HepG2 (cell line): ENCODE measurements around the gene TMEM86B.

Source experiments
- ASH2L ChIP-seq: fragments of 300-600, 200-600 bp; sonication (generic); IDR thresholded peaks from 2 replicates; pipeline ENCODE4 v1.7.0; 2017; ENCODE audit warnings: low read depth, mild to moderate bottlenecking, moderate library complexity, mixed read lengths, low read length; ENCODE audit not compliant: insufficient read length
- BHLHE40 ChIP-seq: IDR thresholded peaks from 2 replicates; pipeline ENCODE4 v1.6.1; 2011; ENCODE audit warnings: low read length, improper control_type of control experiment
- CENPX ChIP-seq: sonication (generic); formaldehyde crosslinking; IDR thresholded peaks from 2 replicates; pipeline ENCODE4 v1.9.0; 2021; ENCODE audit warnings: mild to moderate bottlenecking, missing genetic modification reagents, moderate library complexity
- E2F5 ChIP-seq: sonication (generic); formaldehyde crosslinking; conservative IDR thresholded peaks from 2 replicates; pipeline ENCODE4 v1.4.0; 2020; ENCODE audit warnings: missing genetic modification reagents
- FOXP4 ChIP-seq: sonication (generic); formaldehyde crosslinking; IDR thresholded peaks from 2 replicates; pipeline ENCODE4 v1.4.0; 2020; ENCODE audit warnings: missing genetic modification reagents
- NFE2L2 ChIP-seq: fragments of 150-350 bp; IDR thresholded peaks from 2 replicates; pipeline ENCODE4 v1.6.1; 2014; ENCODE audit warnings: low read length
- USF2 ChIP-seq, 2 experiments: sonication (generic) in 1 of 2; formaldehyde crosslinking in 1 of 2; IDR thresholded peaks; 2 replicates each; pipeline versions ENCODE4 v1.5.1 to v1.6.1; 2011 to 2020; ENCODE audit warnings: borderline replicate concordance in 1 of 2, low read depth in 1 of 2, low read length in 1 of 2, mild to moderate bottlenecking in 1 of 2, missing genetic modification reagents in 1 of 2, moderate library complexity in 1 of 2

- TF ChIP-seq BHLHE40 (no peak), FOXP4 (CRISPR knock-in tag) (no peak), ASH2L (no peak), USF2 (IDR thresholded peaks at IDR 0.05; ENCODE audit: low read depth, low read length) (no peak), USF2 (CRISPR knock-in tag; IDR thresholded peaks at IDR 0.05; ENCODE audit: borderline replicate concordance) (no peak), E2F5 (CRISPR knock-in tag) (no peak), NFE2L2 (no peak), CENPX (CRISPR knock-in tag) (no peak)
Observed at GRCh38 chr19:55193481-55193880, 35.1 kb downstream of the TMEM86B start.
